Measurements from ENCODE around the gene EPN3. TPM values are rescaled to one million over a fixed set of nuclear protein-coding genes. Genes with fewer than 3 reads are reported as not detected.

EPN3 gene
- total and polyA plus RNA-seq, 2 experiments from 2014 or later: 2.3 to 7.7 TPM

DNA sequence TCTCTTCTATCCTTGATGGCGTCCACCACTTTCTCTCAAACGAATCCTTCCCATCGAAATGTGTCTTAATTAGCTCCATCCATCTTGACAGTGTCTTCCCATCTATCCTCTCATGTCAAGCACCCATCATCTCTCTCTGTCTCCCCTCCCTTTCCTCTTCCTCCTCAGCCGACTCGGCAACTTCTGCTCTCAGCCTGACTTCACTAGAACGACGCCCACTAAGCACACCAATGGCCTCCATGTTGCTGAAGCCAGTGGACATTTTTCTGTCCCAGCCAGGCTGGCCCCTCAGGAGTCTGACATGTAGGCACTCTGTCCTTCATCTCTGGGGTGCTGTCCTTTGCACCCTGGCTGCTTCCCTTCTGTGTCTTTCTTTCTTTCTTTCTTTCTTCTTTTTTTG is 12.0 kb downstream of the EPN3 start (continued):
- TF ChIP-seq, protein P1, sequence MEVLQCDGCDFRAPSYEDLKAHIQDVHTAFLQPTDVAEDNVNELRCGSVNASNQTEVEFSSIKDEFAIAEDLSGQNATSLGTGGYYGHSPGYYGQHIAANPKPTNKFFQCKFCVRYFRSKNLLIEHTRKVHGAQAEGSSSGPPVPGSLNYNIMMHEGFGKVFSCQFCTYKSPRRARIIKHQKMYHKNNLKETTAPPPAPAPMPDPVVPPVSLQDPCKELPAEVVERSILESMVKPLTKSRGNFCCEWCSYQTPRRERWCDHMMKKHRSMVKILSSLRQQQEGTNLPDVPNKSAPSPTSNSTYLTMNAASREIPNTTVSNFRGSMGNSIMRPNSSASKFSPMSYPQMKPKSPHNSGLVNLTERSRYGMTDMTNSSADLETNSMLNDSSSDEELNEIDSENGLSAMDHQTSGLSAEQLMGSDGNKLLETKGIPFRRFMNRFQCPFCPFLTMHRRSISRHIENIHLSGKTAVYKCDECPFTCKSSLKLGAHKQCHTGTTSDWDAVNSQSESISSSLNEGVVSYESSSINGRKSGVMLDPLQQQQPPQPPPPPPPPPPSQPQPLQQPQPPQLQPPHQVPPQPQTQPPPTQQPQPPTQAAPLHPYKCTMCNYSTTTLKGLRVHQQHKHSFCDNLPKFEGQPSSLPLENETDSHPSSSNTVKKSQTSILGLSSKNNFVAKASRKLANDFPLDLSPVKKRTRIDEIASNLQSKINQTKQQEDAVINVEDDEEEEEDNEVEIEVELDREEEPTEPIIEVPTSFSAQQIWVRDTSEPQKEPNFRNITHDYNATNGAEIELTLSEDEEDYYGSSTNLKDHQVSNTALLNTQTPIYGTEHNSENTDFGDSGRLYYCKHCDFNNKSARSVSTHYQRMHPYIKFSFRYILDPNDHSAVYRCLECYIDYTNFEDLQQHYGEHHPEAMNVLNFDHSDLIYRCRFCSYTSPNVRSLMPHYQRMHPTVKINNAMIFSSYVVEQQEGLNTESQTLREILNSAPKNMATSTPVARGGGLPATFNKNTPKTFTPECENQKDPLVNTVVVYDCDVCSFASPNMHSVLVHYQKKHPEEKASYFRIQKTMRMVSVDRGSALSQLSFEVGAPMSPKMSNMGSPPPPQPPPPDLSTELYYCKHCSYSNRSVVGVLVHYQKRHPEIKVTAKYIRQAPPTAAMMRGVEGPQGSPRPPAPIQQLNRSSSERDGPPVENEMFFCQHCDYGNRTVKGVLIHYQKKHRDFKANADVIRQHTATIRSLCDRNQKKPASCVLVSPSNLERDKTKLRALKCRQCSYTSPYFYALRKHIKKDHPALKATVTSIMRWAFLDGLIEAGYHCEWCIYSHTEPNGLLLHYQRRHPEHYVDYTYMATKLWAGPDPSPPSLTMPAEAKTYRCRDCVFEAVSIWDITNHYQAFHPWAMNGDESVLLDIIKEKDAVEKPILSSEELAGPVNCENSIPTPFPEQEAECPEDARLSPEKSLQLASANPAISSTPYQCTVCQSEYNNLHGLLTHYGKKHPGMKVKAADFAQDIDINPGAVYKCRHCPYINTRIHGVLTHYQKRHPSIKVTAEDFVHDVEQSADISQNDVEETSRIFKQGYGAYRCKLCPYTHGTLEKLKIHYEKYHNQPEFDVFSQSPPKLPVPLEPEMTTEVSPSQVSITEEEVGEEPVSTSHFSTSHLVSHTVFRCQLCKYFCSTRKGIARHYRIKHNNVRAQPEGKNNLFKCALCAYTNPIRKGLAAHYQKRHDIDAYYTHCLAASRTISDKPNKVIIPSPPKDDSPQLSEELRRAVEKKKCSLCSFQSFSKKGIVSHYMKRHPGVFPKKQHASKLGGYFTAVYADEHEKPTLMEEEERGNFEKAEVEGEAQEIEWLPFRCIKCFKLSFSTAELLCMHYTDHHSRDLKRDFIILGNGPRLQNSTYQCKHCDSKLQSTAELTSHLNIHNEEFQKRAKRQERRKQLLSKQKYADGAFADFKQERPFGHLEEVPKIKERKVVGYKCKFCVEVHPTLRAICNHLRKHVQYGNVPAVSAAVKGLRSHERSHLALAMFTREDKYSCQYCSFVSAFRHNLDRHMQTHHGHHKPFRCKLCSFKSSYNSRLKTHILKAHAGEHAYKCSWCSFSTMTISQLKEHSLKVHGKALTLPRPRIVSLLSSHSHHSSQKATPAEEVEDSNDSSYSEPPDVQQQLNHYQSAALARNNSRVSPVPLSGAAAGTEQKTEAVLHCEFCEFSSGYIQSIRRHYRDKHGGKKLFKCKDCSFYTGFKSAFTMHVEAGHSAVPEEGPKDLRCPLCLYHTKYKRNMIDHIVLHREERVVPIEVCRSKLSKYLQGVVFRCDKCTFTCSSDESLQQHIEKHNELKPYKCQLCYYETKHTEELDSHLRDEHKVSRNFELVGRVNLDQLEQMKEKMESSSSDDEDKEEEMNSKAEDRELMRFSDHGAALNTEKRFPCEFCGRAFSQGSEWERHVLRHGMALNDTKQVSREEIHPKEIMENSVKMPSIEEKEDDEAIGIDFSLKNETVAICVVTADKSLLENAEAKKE (CRISPR knock-in tag; IDR thresholded peaks at IDR 0.05): no peak
- no peak for TF ChIP-seq EZH2 (IDR thresholded peaks at IDR 0.05; ENCODE audit: low read depth, unreplicated experiment)
- TF ChIP-seq EZH2phosphoT487 (IDR thresholded peaks at IDR 0.05; ENCODE audit: unreplicated experiment): no peak

DNA sequence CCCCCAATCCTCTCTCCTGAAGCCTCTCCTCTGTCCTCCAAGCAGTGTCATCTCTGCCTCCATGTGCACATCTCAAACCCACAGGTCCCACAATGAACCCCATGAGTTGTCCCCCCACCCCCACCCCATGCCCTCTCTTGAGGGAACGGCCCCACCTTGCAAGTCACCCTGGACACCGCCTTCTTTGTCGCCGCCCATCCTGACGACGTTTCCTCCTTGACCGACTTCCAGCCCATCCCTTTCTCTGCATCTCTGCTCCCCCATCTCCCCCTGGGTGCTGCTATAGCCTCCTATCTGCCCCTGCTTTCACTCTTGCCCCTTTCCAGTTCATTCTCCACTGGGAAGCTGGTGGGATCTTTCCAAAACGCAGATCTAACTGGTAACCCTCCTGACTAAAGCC is 12.8 kb downstream of the EPN3 start:
- Mint-ChIP-seq H3K9me3 (no peaks in the 10 kb centered on the region), H3K4me3 (no peak overlapping the region), H3K27ac (no peak overlapping the region), H3K4me1 (peaks cover 20% of the 10 kb centered on the region), H3K27me3 (ENCODE audit: insufficient read depth, low read depth, poor library complexity) (peaks cover 24% of the 10 kb centered on the region), H3K36me3 (ENCODE audit: low read depth) (no peaks in the 10 kb centered on the region; the same call in 2 of the 3 replicates)
- Histone ChIP-seq H3K79me2 (replicated peaks; ENCODE audit: insufficient read depth) (no peaks in the 10 kb centered on the region), H3K36me3 (ENCODE audit: insufficient read depth) (no peaks in the 10 kb centered on the region), H3F3A (replicated peaks; ENCODE audit: low read depth) (no peaks in the 10 kb centered on the region), H3K4me1 (ENCODE audit: insufficient read depth) (peaks cover 18% of the 10 kb centered on the region; the same call in 1 of the 2 replicates), H4K20me1 (replicated peaks; ENCODE audit: insufficient read depth) (no peaks in the 10 kb centered on the region), H2AFZ (no peak overlapping the region), H3K9me2 (ENCODE audit: insufficient read depth) (no peaks in the 10 kb centered on the region), H3K4me3 (no peak overlapping the region), H3K27ac (ENCODE audit: low read depth) (no peak overlapping the region), H3K4me2 (no peak overlapping the region), H3K27me3 (ENCODE audit: insufficient read depth) (peaks cover 11% of the 10 kb centered on the region)
- ATAC-seq (no peak), DNase-seq (ENCODE audit: low spot score) (no peak)
- TF ChIP-seq ZNF331 (CRISPR knock-in tag; IDR thresholded peaks at IDR 0.05; ENCODE audit: low read depth) (no peak), CREB1 (CRISPR knock-in tag; IDR thresholded peaks at IDR 0.05; ENCODE audit: low read depth) (no peak), NANOG (IDR thresholded peaks at IDR 0.05; ENCODE audit: borderline replicate concordance) (no peak), STAT1 (IDR thresholded peaks at IDR 0.05; ENCODE audit: unreplicated experiment) (no peak), ZNF114 (CRISPR knock-in tag; IDR thresholded peaks at IDR 0.05) (no peak), POLR2AphosphoS5 (IDR thresholded peaks at IDR 0.05; ENCODE audit: low read depth) (no peak), EZH2phosphoT487 (IDR thresholded peaks at IDR 0.05; ENCODE audit: unreplicated experiment) (no peak)
- TF ChIP-seq, protein P2, sequence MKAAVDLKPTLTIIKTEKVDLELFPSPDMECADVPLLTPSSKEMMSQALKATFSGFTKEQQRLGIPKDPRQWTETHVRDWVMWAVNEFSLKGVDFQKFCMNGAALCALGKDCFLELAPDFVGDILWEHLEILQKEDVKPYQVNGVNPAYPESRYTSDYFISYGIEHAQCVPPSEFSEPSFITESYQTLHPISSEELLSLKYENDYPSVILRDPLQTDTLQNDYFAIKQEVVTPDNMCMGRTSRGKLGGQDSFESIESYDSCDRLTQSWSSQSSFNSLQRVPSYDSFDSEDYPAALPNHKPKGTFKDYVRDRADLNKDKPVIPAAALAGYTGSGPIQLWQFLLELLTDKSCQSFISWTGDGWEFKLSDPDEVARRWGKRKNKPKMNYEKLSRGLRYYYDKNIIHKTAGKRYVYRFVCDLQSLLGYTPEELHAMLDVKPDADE (IDR thresholded peaks at IDR 0.05): no peak
- TF ChIP-seq, protein P3, sequence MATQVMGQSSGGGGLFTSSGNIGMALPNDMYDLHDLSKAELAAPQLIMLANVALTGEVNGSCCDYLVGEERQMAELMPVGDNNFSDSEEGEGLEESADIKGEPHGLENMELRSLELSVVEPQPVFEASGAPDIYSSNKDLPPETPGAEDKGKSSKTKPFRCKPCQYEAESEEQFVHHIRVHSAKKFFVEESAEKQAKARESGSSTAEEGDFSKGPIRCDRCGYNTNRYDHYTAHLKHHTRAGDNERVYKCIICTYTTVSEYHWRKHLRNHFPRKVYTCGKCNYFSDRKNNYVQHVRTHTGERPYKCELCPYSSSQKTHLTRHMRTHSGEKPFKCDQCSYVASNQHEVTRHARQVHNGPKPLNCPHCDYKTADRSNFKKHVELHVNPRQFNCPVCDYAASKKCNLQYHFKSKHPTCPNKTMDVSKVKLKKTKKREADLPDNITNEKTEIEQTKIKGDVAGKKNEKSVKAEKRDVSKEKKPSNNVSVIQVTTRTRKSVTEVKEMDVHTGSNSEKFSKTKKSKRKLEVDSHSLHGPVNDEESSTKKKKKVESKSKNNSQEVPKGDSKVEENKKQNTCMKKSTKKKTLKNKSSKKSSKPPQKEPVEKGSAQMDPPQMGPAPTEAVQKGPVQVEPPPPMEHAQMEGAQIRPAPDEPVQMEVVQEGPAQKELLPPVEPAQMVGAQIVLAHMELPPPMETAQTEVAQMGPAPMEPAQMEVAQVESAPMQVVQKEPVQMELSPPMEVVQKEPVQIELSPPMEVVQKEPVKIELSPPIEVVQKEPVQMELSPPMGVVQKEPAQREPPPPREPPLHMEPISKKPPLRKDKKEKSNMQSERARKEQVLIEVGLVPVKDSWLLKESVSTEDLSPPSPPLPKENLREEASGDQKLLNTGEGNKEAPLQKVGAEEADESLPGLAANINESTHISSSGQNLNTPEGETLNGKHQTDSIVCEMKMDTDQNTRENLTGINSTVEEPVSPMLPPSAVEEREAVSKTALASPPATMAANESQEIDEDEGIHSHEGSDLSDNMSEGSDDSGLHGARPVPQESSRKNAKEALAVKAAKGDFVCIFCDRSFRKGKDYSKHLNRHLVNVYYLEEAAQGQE (IDR thresholded peaks at IDR 0.05; ENCODE audit: unreplicated experiment): no peak
